SH-SY5Y (cell line): ENCODE results near the gene OTOS.

Source experiments
- GATA2 ChIP-seq: IDR thresholded peaks from 2 replicates; pipeline ENCODE4 v1.6.1; 2011; ENCODE audit warnings: mild to moderate bottlenecking, low read depth, low read length
- GATA3 ChIP-seq: IDR thresholded peaks from 2 replicates; pipeline ENCODE4 v1.6.1; 2011; ENCODE audit warnings: low read depth, mild to moderate bottlenecking, low read length, moderate library complexity

GRCh38 chr2:240183006-240183874 is 42.8 kb upstream of the OTOS start:
- TF ChIP-seq GATA2 = no peak
- no peak for TF ChIP-seq GATA3
